ENCODE measurements around the gene KCNMA1.

- TF ChIP-seq CTCF (IDR thresholded peaks at IDR 0.05 in 8 of 11, conservative IDR thresholded peaks at IDR 0.05 in 3 of 11) (no peak), POLR2A (IDR thresholded peaks at IDR 0.05) (no peak)
Observed at GRCh38 chr10:77518241-77518909, 119.2 kb downstream of the KCNMA1 start.
